ENCODE measurements around the gene OPRM1.
"Not testable (repeated sequence)": the region's sequence is repeated elsewhere in the genome, so short reads cannot be mapped to it uniquely, and the experiment has no call there.

Gene OPRM1

DNA sequence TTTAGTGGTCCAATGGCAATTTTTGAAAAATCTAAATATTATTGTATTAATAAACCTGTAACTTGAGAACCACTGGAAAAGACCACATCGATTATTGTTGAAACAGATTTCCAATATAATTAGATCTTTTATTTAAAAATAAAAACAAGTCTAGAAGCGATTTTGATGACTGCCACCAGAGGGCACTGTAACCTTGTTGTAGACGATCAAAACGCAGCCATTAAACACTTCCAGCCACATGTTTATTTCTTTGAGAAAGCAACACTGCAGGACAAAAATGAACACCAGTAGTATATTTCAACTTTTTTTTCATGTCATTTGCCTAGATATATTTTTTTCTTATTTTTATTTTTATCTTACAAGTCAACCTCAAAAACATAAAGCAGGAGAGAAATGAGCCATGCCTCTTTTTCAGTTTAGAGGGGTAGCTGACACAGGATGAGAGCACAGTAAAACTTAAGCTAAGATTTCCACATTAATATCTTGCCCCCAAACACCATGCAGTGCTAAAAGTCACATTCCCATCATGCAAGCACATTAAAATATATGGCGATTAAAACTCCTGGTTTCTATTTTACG lies 115.4 kb downstream of the OPRM1 start:
- DNase-seq, result peak; percentile 45 to 50

DNA sequence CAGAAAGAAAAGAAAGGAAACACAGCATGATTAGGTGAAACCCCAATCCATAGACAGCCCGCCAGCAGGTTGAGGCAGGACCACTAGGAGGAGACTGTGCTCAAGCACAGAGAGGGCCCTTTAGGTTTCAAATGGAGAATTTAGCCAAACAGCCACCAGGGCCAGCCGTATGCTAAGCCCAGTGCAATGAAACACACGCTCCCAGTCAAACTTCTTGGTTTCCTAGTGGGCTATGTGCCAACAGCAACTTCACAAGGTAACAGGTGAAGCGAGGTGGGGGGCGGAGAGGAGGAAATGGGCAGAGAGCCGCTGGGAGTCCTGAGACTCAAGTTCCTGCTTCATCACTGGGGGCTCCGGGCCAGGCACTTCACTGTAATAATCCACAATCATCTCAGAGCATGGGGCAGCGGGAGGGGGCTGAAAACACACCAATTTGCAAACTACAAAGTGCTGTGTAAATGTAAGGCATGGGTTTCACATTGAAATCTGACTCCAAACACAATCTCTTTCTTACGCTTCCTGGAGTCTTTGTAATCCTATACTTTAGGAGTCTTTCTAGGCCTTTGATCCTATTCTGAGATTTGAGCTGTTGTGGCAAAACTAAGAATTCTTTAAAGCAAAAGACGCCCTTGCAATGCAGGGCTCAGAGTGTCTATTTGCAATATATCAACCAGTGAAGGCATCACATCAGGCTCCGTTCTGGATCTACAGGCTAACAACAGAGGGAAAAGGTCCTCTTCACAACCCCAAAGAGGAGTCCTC lies 117.3 kb downstream of the OPRM1 start:
- DNase-seq, result peak; percentile 46 to 65

DNA sequence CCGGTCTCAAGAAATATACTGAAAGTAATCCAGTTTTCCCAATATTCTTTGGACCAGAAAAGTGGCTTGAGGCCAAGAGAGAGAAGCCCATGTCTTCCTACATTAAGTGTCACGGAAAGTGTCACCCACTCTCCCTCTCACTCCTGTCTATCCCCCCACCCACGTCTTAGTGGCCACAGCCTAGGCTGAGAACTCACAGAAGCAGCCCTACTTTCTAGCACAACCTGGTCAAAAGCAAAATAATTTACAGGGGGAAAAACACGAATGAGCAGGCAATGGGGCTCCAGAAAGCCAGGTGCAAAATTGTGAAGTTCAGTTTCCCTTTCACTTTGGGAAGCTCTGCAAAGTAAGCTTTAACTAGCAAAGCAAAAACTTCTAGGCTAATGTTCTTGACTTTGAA lies 118.0 kb downstream of the OPRM1 start:
- DNase-seq, result peak; percentile 10 to 26

DNA sequence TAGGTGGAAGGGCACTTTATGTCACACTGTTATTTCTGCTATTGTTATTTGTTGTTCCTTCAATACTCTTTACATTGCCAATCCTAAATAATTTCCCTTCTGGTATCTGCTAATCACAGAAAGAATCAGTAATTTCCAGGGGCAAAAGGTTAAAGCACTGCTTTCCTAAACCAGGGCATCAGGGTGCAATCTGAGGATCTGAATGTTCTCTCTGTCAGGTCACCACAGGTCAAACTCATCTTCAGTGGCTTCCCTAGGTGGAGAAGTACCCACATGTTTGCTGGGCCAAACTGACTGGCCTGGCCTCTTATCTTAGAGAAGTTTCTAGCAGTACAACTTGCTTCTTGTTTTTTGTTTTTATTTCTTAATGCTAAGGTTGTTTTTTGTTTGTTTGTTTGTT lies 118.7 kb downstream of the OPRM1 start:
- DNase-seq, result no peak

DNA sequence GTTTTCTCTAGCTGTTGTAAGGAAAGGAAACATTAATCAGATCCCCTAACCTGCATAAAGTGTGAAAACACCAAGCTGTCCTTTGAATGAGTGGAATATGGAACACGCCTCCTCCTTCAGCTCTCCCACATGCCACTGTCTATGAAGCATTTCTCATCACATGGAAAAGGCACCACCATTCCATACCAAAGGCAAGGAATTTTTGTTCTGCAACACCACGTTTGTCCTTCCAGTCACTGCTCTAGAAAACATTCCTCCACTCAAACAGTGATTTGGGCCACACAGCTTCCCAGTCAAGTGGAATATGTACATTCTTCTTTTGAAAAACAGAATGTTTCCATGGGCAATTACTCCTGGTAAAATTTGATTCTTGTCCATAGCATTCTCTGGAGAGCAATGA lies 120.1 kb downstream of the OPRM1 start:
- no peak for DNase-seq

DNA sequence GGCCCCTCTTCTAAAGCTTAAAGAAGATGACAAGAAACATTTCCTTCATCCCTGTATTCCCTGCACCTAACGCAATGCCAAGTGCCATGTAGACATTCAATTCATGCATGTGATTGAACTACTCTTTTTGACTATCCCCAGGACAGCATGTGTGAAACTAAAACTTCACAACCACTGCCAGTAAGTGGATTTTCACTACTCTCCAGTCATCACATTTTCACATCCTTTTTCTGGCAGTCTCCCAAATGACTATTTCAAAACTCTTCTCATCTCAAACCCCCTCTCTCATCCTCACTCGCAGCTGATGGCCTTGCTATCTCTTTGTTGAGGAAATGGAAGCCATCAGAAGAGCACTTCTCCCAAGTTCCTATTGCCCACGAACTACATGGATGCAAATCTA lies 122.6 kb downstream of the OPRM1 start:
- DNase-seq, result no peak

DNA sequence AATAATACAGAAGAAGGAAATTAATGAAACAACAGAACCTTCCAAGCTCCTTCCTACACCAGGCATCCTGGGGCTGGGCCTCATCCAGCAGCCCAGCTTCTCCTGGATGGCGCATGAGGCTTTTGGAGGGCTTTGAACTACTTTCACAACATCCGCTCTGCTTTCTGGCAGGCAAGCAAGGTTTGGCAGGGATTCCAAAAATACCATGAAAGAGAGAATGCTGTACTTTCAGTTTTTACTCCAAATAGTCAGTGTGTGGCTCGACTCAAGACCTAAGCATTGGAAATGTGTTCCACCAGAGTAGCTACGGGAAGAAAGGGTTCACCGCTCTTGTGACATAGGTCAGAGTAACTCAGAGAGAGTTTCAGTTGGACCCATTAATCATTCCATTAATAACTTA lies 125.4 kb downstream of the OPRM1 start:
- DNase-seq, result no peak

DNA sequence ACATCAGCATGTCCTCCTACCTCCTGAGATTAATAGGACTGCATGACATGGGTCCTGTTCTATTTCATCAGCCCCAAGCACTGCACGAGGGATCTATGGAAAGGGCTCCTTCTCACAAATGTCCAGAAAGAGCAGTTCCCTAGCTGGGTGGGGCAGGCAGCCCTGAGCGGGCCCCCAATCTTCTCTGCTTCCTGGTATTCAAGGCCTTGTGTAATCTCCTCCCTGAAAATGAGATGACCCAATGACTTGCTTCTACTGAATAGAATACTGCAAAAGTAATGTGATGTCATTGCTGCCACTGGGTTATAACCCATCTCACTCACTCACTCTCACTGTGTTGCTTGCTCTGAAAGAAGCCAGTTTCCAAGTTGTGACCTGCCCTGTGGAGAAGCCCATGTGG lies 126.4 kb downstream of the OPRM1 start:
- no peak for DNase-seq

DNA sequence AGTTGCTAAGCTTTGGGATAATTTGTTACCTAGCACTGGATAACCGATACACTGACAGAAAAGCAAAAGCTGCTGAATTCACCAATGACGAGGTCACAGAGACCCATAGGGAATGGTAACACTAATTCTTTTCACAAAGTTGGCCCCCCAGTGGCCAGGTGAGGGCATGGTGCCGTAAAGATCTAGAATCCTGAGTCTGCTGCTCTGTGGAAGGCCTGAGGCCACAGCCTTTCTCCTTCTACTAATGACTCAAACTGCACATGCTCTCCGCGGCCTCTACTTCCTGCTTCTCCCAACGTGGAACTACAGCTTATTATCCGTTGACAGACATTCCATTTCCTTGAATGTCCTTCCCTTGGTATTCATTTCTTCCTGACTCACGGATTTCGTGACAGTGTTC lies 127.1 kb downstream of the OPRM1 start:
- DNase-seq, result no peak

DNA sequence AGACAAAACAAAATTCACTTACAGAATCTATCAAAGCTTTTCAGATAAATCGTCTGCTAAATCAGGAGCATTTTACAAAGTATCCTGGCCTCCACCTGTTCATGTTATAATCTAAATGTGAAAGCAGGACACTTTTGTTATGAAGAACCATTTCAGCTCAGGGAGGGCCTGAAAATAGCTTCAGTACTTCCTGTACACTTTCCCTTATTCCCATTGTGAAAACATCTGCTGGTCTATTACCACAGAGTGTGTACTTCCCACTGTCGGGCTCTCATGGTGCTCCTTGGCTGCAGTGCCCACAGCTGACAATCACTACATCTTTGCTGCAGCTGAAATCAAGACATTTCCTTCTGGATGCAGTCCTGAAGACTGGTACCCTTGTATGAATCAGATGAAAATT lies 128.1 kb downstream of the OPRM1 start:
- DNase-seq, result no peak

DNA sequence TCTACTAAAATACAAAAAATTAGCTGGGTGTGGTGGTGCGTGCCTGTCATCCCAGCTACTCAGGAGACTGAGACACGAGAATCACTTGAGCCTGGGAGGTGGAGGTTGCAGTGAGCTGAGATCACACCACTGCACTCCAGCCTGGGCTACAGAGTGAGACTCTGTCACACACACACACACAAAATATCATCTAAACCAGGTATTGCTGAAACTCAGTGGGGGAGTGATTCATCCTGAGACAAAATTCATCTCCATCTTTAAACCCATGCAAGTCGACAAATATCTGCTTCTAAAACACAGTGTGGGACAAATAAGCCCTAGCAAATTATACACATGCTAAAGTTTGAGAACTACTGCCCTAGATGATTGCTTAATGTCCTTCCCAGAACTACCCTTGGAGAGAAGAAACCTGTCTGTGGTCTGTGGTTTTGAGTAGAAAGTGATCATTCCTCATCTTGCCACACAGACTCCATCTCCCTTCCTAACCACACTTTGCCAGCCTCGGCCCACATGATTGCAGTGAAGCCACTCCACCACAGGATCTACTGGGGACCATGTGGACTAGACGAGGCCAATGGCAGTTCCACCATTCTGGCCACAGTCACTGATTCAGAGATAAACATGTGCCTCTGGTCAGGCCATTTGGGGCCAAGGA lies 130.3 kb downstream of the OPRM1 start:
- DNase-seq, result no peak

DNA sequence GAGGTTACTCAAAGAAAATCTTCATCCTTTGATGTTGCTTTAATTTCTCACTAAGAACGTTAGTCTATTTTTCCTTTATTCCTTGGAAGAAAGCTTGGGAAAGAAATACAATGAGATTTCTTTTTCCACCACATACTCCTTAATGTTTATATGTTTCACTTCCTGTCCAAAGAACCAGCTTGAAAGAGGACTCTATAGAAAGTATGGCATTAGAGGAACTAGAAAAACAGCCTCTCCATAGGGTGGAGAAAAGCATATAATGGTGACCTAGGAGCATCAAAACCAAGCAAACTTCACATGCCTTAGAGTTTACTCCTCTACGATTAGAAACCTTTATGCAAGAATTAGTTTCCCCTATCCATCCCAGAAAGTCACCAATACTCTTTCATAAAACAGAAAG lies 131.1 kb downstream of the OPRM1 start:
- no peak for DNase-seq

DNA sequence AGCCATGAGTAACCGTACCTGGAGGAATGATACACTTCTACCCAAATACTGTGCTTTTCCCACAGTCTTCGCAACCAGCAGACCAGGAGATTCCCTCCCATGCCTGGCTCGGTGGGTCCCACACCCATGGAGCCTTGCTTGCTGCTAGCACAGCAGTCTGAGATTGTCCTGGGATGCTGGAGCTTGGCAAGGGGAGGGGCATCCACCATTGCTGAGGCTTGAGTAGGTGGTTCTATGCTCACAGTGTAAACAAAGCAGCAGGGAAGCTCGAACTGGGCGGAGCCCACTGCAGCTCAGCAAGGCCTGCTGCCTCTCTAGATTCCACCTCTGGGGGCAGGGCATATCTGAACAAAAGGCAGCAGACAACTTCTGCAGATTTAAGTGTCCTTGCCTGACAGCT lies 133.4 kb downstream of the OPRM1 start:
- not testable (repeated sequence) for DNase-seq

DNA sequence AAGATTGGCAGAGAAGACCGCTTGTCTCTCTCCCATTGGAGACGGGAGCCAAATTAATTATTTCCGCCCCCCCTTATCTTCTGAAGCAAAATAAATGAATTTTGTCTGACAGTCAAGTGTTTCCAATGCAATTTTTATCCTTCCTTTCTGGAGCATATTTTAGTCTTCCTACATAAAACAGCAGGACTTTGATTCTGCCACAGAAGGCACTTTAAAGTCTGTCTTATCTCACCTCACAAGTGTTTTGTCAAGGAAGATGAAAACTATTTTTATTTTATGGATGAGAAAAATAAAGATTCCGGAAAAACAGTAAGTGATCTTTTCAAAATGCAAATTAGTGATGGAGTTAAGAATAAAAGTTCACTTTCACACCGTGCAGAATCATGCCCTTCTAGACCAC lies 140.4 kb downstream of the OPRM1 start:
- DNase-seq, result no peak

DNA sequence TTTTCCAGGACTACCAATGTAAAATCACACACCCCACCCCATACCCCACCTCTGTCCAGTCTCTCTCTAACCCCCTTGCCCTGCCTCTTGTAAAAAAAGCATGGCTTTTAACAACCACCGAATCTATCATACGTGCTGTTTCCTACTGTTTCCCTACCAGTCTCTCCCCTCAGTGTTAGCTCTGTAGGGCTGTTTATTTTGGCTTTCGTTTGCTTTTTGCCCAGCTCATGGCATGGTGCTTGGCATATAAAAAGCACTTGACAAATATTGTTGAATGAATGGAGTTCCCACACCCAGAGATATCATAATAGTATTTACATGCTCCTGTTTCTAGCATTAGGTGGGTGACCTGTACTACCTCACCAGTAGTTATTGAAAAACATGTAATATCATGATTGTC lies 148.2 kb downstream of the OPRM1 start:
- no peak for DNase-seq

DNA sequence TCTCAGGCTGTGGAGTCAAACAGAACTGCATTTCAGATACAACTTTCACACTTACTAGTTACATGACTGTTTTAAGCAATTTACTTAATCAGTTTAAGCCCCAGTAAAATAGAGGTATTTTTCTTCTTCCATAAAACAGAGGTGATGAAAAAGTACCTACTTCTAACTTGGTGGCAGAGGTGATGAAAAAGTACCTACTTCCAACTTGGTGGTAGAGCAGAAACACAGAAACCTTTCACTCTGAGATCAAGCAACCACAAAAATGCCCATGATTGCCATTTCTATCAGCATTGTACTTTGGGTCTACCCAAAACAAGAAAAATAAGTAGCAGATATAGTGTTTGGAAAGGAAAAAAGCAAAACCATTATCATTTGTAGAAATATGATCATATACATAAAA lies 148.7 kb downstream of the OPRM1 start:
- DNase-seq, result no peak

DNA sequence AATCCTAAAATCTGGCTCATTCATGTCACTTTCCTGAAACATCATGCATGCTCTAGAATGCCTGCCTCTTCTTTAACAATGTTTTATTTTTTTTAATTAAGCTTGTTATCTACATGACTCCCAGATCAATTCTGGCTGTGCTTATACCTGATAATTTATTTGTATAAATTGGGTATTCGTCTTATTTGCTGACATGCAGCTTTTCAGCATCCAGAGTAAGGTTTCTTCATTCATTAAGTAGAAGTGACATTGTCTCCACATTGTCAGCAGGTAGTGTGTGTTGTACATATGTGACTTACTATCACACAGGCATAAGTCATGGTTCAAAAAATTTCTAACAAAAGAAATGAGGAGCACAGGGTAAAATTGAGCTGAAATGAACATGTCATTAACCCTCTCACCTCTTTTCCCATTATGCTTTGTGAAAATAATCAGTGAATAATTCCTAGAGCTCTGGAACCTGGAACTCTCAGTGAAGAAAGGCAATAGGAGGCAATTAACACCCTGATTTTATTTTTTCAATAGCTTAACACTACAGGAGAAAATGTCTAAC lies 157.4 kb downstream of the OPRM1 start:
- DNase-seq, result no peak

DNA sequence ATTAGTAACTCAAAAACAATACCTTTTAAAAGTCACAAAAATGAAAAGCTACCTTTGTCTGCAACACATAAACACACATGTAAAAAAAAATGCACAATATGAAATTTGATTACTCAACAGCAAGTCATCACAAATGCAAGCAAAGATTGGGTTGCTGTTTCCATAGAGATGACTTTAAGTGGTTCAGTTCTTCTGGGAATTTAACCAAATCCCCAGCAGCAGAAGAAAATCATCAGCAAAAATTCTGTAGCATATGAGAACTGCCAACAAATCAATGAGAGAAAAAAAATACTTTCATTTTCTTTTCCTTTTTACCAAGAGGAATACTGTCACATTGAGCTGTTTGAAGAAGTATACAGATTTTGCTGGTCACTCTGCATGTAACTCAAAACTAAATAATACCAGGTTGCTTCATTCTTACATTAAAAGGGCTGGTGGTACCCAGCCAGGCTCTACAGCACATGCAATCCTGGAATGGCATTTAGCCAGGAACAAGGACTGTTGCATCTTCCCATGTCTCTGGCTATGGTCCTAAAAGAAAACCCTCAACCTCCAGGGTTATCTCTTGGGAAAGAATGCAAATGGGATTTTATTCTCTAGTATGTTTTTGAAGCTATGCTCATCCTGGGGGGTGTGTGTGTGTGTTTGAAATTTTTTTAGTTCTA lies 158.3 kb downstream of the OPRM1 start:
- DNase-seq, result no peak

DNA sequence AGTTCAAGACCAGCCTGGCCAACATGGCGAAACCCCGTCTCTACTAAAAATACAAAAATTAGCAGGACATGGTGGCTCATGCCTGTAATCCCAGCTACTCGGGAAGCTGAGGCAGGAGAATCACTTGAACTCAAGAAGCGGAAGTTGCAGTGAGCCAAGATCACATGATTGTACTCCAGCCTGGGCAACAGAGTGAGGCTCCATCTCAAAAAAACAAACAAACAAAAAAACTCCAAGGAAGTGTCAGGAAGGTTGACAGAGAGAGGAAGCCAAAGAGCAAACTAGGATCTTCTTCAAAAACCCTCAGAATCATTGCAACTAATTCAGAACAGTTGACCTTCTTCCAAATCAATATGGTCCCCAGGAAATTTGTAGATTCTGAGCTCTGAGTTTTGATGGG lies 162.6 kb downstream of the OPRM1 start:
- DNase-seq, result not testable (repeated sequence)

DNA sequence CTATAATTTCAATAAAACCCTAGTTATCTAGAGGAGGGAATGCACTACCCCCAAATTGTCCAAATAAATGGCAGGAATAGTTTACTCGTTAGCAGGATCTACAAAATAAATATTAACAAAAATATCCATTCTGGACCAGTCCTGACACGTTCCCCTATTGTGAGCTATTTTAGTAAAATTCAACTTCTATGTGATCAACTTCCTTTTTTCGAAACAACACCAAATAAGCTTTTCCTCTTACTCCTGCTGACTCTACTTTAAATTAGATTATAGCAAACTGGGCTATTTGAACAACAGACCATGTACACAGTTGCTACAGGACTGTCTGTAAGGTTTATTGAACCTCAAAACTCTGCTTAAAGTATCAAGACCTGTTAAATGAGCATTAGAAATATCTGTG lies 163.3 kb downstream of the OPRM1 start:
- DNase-seq, result no peak

DNA sequence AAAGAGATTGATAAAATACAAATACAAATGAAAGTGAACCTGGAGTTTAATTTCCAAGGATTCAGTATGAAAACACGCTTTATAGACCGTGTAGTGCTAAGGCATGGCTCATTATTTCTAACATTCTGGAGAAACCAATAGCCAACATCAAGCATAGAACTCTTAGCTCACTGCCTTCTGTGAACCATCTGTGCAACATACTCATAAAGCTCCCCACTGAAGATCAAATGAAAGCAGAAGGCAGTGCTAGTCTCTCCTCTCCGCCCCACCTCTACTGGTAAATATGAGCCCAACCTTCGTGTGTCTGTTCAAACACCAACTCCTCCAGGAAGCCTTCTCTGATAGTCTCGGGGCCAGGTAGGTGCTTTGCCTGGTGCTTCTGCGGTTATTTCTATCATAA lies 163.9 kb downstream of the OPRM1 start:
- DNase-seq, result no peak

DNA sequence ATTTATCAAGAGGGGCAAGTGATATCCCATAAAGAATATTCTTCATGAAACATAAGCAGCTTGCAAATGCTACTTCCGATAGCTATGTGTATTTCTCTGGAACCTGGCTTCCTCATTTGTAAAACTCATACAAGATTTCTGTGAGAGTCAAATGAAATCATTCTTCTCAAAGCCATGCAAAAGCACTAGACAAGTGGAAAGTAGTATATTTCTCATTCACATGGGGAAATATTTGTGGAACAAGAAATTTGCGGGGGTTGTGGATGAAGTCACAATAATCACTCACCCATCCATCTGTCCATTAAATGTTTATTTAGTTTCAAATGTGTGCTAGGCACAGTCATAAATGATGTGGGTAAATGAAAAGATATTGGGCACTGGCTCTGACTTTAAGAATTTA lies 167.1 kb downstream of the OPRM1 start:
- DNase-seq, result no peak

DNA sequence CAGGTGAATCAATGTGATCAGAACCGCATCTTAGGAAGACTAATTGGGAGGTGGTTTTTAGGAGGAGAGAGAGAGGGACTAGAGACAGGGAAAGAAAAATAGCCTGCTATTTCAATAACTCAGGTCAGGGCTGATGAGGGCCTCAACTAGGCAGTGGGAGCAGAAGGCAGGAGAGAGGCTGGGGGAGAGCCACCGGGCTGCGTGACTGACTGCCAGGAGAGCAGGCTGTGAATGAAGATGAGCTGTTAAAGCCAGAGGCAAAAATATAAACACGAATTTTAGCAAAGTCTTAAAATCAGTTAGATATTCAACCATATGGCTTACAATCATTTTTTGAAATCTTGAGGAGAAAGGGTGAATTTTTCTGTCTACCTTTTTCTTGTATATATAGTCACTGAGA lies 168.0 kb downstream of the OPRM1 start:
- no peak for DNase-seq

DNA sequence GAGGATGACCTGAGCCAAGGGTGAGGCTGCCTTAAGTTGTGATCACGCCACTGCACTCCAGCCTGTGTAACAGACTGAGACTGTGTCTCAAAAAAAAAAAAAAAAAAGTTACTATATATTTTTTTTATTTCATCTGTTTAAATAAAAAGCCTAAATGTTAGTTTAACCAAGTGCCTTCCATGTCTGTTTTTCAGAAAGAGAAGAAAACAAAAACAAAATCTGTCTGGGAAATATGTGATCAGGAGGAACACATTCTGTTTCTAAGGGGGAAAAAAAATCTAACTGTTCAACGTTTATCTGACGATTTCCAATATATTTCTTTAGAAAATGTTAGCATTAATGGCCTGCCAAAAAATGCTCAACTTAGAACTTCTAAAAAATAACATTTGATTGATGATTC lies 170.5 kb downstream of the OPRM1 start:
- no peak for DNase-seq

All from stimulated activated CD4-positive, alpha-beta T cell treated with anti-CD3 and anti-CD28 coated beads, Interleukin-4, amount 100 ng/mL, for 4 hours (primary cell).